ENCODE results near the gene COL17A1. TPM values are rescaled to one million over a fixed set of nuclear protein-coding genes. Genes with fewer than 3 reads are reported as not detected.

COL17A1 gene
- total RNA-seq, 1 donor from 2014 or later = 10.1 TPM

GRCh38 chr10:103985726-103986125 is 100.0 kb downstream of the COL17A1 start:
- Histone ChIP-seq H3K9ac (ENCODE audit: low read length) (no peak overlapping the region), H3K36me3 (ENCODE audit: insufficient read depth, low read length) (no peaks in the 10 kb centered on the region), H2AFZ (ENCODE audit: low read depth, low read length) (no peak overlapping the region), H3K4me2 (ENCODE audit: low read length) (no peak overlapping the region), H4K20me1 (ENCODE audit: insufficient read depth, low read length) (peaks cover 51% of the 10 kb centered on the region), H3K27ac (ENCODE audit: low read depth, low read length) (no peak overlapping the region), H3K4me1 (ENCODE audit: insufficient read depth, low read length) (no peaks in the 10 kb centered on the region), H3K4me3 (ENCODE audit: insufficient read depth, low read depth, low read length) (no peak overlapping the region), H3K27me3 (ENCODE audit: insufficient read depth, low read length) (no peaks in the 10 kb centered on the region), H3K79me2 (ENCODE audit: insufficient read depth, low read length) (peaks cover 89% of the 10 kb centered on the region), H3K9me3 (ENCODE audit: insufficient read depth, low read depth, low read length) (no peaks in the 10 kb centered on the region)
- Mint-ChIP-seq H3K4me3 (ENCODE audit: unreplicated experiment) (no peak overlapping the region), H3K27me3 (ENCODE audit: low read depth, unreplicated experiment) (no peaks in the 10 kb centered on the region), H3K27ac (ENCODE audit: unreplicated experiment) (no peak overlapping the region), H3K9me3 (ENCODE audit: unreplicated experiment) (no peaks in the 10 kb centered on the region), H3K4me1 (ENCODE audit: low read depth, unreplicated experiment) (peaks cover 13% of the 10 kb centered on the region), H3K36me3 (ENCODE audit: low read depth, unreplicated experiment) (no peaks in the 10 kb centered on the region)
- no peak for TF ChIP-seq CTCF (IDR thresholded peaks at IDR 0.05; ENCODE audit: insufficient read depth, low read depth, low read length)
- no peak for TF ChIP-seq EZH2 (IDR thresholded peaks at IDR 0.05; ENCODE audit: insufficient read depth, low read length)
- FAIRE-seq (no peak), DNase-seq (ENCODE audit: low read depth) (no peak)

DNA sequence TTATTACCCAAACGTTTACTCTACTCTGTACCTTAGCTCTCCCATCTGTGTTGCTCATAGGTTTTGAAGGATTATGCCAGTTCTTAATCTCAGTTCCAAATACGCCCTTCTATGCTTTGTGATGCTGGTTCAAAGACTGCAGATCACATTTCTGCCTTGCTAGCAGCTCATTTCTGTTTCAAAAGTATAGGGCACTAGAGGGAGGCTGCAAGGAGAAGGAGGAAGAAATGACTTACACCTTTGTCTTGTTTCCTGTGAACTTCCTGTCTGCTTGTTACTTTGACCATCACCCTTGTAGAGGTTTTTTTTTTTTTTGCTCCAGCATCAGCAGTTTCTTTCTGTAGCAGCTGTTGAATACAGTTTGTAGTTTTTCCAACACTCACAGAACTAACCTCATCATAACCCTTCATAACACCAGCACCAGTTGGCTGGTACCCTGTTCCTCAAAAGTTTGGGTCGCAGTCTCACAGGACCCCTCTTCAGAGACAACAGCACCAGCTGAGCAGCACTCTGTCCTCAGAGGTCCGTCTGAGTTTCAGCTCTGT is 102.2 kb downstream of the COL17A1 start:
- Histone ChIP-seq H3K27ac (ENCODE audit: low read depth, low read length) (no peak overlapping the region), H2AFZ (ENCODE audit: low read depth, low read length) (no peak overlapping the region), H3K9ac (ENCODE audit: low read length) (no peak overlapping the region), H3K4me3 (ENCODE audit: insufficient read depth, low read depth, low read length) (no peak overlapping the region), H3K79me2 (ENCODE audit: insufficient read depth, low read length) (peaks cover 96% of the 10 kb centered on the region), H3K9me3 (ENCODE audit: insufficient read depth, low read depth, low read length) (no peaks in the 10 kb centered on the region), H3K36me3 (ENCODE audit: insufficient read depth, low read length) (no peaks in the 10 kb centered on the region), H4K20me1 (ENCODE audit: insufficient read depth, low read length) (peaks cover 50% of the 10 kb centered on the region), H3K27me3 (ENCODE audit: insufficient read depth, low read length) (no peaks in the 10 kb centered on the region), H3K4me2 (ENCODE audit: low read length) (no peak overlapping the region), H3K4me1 (ENCODE audit: insufficient read depth, low read length) (no peaks in the 10 kb centered on the region)
- H3K9me3 Mint-ChIP-seq (ENCODE audit: unreplicated experiment) = no peaks in the 10 kb centered on the region
- DNase-seq (ENCODE audit: low read depth) = no peak
- TF ChIP-seq CTCF (IDR thresholded peaks at IDR 0.05; ENCODE audit: insufficient read depth, low read depth, low read length) (no peak), EZH2 (IDR thresholded peaks at IDR 0.05; ENCODE audit: insufficient read depth, low read length) (no peak)
- H3K36me3 Mint-ChIP-seq (ENCODE audit: low read depth, unreplicated experiment) = no peaks in the 10 kb centered on the region
- H3K4me3 Mint-ChIP-seq (ENCODE audit: unreplicated experiment) = no peak overlapping the region
- peak; percentile 23 for FAIRE-seq
- peaks cover 8% of the 10 kb centered on the region for H3K4me1 Mint-ChIP-seq (ENCODE audit: low read depth, unreplicated experiment)
- H3K27me3 Mint-ChIP-seq (ENCODE audit: low read depth, unreplicated experiment) = no peaks in the 10 kb centered on the region
- no peak overlapping the region for H3K27ac Mint-ChIP-seq (ENCODE audit: unreplicated experiment)

DNA sequence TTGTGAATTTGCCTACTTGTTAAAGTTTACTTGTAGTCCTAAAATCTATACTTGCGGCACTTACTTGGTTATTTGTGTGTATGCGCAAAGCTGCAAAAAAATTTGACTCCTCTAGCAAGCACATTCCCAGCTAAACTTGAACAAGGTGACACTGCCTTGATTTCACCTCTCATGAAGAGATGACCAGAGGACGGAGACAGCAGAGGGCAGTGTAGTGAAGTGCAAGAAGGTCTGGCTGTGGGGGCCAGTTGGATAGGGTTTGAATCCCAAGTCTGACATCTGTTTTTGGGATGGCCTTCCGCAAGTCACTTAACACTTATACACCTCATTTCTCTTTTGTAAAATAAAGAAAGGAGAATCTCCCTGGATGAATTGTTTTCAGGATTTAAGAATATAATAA is 103.0 kb downstream of the COL17A1 start:
- Histone ChIP-seq H3K4me3 (ENCODE audit: insufficient read depth, low read depth, low read length) (no peak overlapping the region), H3K9ac (ENCODE audit: low read length) (no peak overlapping the region), H4K20me1 (ENCODE audit: insufficient read depth, low read length) (peaks cover 42% of the 10 kb centered on the region), H3K4me1 (ENCODE audit: insufficient read depth, low read length) (no peaks in the 10 kb centered on the region), H3K4me2 (ENCODE audit: low read length) (no peak overlapping the region), H3K36me3 (ENCODE audit: insufficient read depth, low read length) (no peaks in the 10 kb centered on the region), H3K79me2 (ENCODE audit: insufficient read depth, low read length) (peaks cover 95% of the 10 kb centered on the region), H3K27ac (ENCODE audit: low read depth, low read length) (no peak overlapping the region), H2AFZ (ENCODE audit: low read depth, low read length) (no peak overlapping the region), H3K27me3 (ENCODE audit: insufficient read depth, low read length) (no peaks in the 10 kb centered on the region), H3K9me3 (ENCODE audit: insufficient read depth, low read depth, low read length) (no peaks in the 10 kb centered on the region)
- Mint-ChIP-seq H3K4me1 (ENCODE audit: low read depth, unreplicated experiment) (peaks cover 6% of the 10 kb centered on the region), H3K4me3 (ENCODE audit: unreplicated experiment) (no peak overlapping the region), H3K27me3 (ENCODE audit: low read depth, unreplicated experiment) (no peaks in the 10 kb centered on the region), H3K27ac (ENCODE audit: unreplicated experiment) (no peak overlapping the region), H3K9me3 (ENCODE audit: unreplicated experiment) (no peaks in the 10 kb centered on the region), H3K36me3 (ENCODE audit: low read depth, unreplicated experiment) (no peaks in the 10 kb centered on the region)
- DNase-seq (ENCODE audit: low read depth) (no peak), FAIRE-seq (no peak)
- no peak for TF ChIP-seq EZH2 (IDR thresholded peaks at IDR 0.05; ENCODE audit: insufficient read depth, low read length)
- no peak for TF ChIP-seq CTCF (IDR thresholded peaks at IDR 0.05; ENCODE audit: insufficient read depth, low read depth, low read length)
